Neutrophil (primary cell): ENCODE data around the gene SIPA1.

Source experiments
- H3K27ac ChIP-seq: fragments of 200-600 bp; sonication (generic); 2 replicates; pipeline ENCODE4 v1.5.1; 2016; ENCODE audit warnings: mild to moderate bottlenecking, moderate library complexity
- H3K27me3 ChIP-seq: fragments of 200-600 bp; sonication (generic); 2 replicates; pipeline ENCODE4 v1.6.0; 2016; ENCODE audit warnings: mild to moderate bottlenecking
- H3K36me3 ChIP-seq: fragments of 200-600 bp; sonication (generic); 2 replicates; pipeline ENCODE4 v1.5.1; 2017
- H3K4me1 ChIP-seq, 2 experiments: fragments of 200-600 bp in 1 of 2; sonication (generic) in 1 of 2; 1 replicate in 1 of 2; 2 replicates in 1 of 2; pipeline versions ENCODE4 v1.5.1 to v1.6.1; 2013 to 2016; ENCODE audit warnings: low read depth in 1 of 2, low read length in 1 of 2, mild to moderate bottlenecking in 1 of 2, moderate library complexity in 1 of 2; ENCODE audit not compliant: control insufficient read depth in 1 of 2, insufficient read depth in 1 of 2
- H3K4me3 ChIP-seq, 2 experiments: fragments of 200-600 bp in 1 of 2; sonication (generic) in 1 of 2; 1 replicate in 1 of 2; 2 replicates in 1 of 2; pipeline ENCODE4 v1.5.1; 2013 to 2016; ENCODE audit warnings: low read depth in 1 of 2, low read length in 1 of 2, mild to moderate bottlenecking in 1 of 2, moderate library complexity in 1 of 2
- H3K9me3 ChIP-seq: fragments of 200-600 bp; sonication (generic); 2 replicates; pipeline ENCODE4 v1.5.1; 2016
- TF ChIP-seq, protein P1 (sequence below): fragments of 200-600 bp; sonication (generic); IDR thresholded peaks from 2 replicates; pipeline ENCODE4 v1.5.1; 2016; ENCODE audit warnings: antibody characterized with exemption

The SIPA1 gene

DNA sequence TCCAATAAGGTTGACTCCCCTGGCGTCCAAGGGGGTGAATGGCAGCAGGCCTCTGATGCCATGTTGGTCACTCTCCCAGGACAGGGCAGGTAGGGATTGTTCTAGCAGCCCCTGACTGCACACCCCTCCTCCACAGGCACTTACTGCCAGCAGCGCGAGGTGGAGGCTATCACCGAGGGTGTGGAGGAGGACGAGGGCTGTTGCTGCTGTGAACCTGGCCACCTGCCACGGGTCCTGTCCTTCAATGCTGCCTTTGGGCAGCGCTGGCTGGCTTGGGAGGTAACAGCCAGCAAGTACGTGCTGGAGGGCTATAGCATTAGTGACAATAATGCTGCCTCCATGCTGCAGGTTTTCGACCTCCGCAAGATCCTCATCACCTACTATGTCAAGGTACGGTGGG is 7.7 kb upstream of the SIPA1 start:
- Histone ChIP-seq H3K9me3 (no peaks in the 10 kb centered on the region), H3K4me1 (peaks cover 3 to 6% of the 10 kb centered on the region in 2 experiments), H3K4me3 (no peak overlapping the region), H3K27ac (no peak overlapping the region), H3K36me3 (peaks cover 97% of the 10 kb centered on the region), H3K27me3 (no peaks in the 10 kb centered on the region)
- TF ChIP-seq, protein P1, sequence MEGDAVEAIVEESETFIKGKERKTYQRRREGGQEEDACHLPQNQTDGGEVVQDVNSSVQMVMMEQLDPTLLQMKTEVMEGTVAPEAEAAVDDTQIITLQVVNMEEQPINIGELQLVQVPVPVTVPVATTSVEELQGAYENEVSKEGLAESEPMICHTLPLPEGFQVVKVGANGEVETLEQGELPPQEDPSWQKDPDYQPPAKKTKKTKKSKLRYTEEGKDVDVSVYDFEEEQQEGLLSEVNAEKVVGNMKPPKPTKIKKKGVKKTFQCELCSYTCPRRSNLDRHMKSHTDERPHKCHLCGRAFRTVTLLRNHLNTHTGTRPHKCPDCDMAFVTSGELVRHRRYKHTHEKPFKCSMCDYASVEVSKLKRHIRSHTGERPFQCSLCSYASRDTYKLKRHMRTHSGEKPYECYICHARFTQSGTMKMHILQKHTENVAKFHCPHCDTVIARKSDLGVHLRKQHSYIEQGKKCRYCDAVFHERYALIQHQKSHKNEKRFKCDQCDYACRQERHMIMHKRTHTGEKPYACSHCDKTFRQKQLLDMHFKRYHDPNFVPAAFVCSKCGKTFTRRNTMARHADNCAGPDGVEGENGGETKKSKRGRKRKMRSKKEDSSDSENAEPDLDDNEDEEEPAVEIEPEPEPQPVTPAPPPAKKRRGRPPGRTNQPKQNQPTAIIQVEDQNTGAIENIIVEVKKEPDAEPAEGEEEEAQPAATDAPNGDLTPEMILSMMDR, result no peak

DNA sequence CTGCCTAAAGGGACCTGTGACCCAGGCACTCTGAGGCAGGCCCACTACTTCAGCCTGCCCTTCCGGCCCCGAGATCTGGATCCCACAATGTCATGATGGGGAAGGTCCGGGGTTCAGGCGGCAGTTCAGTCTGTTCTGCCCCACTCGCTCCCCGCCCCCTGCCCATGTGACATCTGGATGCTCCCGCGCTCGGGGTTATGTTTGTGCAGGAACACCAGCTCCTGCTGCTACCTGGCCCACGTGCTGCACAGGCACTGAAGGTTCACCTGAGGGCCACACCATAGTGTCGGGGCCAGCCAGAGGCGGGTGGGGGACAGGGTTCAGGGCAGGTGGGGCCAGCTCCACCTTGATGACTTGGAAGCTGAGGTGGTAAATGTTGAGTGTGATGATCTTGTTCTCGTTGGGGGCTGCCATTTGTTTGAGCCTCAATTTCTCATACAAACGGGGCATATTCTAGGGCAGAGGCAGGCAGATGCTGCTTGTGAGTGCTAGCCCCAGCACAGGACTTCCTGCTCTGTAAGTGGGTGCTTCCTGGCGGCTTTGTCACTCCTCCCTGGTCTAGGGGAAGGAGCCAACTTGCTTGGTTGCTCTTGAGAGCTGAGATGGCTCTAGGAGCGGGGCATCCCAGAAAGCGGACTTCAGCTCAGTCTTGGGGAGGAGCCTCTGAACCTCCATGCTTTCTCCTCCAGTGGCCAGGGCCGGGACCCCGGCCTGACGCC is 4.4 kb upstream of the SIPA1 start:
- peak overlapping the region; percentile 19 for H3K27ac ChIP-seq
- no peak overlapping the region for H3K4me3 ChIP-seq

DNA sequence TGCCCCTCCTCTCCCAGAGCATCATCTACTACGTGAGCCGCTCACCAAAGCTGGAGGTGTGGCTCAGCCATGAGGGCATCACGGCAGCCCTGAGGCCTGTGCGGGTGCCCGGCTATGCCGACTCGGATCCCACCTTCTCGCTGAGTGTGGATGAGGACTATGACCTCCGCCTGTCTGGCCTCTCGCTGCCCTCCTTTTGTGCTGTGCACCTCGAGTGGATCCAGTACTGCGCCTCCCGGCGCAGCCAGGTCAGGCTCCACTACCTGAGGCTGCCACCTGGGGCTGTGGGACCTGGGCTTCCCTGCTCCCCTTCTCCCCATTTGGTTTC is 3.8 kb upstream of the SIPA1 start:
- peak overlapping the region; percentile 19 for H3K27ac ChIP-seq

More for the DNA sequence above, 4.4 kb upstream of the SIPA1 start:
- no peaks in the 10 kb centered on the region for H3K9me3 ChIP-seq
- peaks cover 83% of the 10 kb centered on the region for H3K36me3 ChIP-seq
- H3K4me1 ChIP-seq, result peaks cover 11 to 13% of the 10 kb centered on the region in 2 experiments
- no peaks in the 10 kb centered on the region for H3K27me3 ChIP-seq
- TF ChIP-seq, protein P1, result no peak

DNA sequence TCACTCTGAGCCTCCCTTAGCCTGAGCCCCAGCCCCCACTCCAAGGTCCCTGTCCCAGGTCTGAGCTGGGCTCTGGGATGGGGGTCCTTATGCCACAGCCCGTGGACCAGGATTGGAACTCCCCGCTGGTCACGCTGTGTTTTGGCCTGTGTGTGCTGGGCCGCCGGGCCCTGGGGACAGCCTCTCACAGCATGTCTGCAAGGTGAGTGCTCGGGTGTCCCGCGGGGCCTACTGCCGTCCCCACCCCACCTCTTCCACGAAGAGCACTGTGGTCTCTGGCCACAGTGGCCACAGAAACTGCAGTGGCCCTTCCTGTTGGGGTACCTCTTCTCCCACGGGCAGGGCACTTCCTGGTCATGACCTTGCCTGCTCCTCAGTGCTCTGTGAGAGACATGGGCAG is 3.5 kb upstream of the SIPA1 start:
- no peaks in the 10 kb centered on the region for H3K27me3 ChIP-seq
- H3K4me1 ChIP-seq, result peaks cover 20 to 22% of the 10 kb centered on the region in 2 experiments
- no peaks in the 10 kb centered on the region for H3K9me3 ChIP-seq
- H3K27ac ChIP-seq, result no peak overlapping the region
- TF ChIP-seq, protein P1, result no peak
- peaks cover 74% of the 10 kb centered on the region for H3K36me3 ChIP-seq
- H3K4me3 ChIP-seq, result no peak overlapping the region

More for the DNA sequence above, 3.8 kb upstream of the SIPA1 start:
- TF ChIP-seq, protein P1, result no peak
- H3K27me3 ChIP-seq, result no peaks in the 10 kb centered on the region
- H3K4me1 ChIP-seq, result peaks cover 16 to 18% of the 10 kb centered on the region in 2 experiments
- no peak overlapping the region for H3K4me3 ChIP-seq
- H3K9me3 ChIP-seq, result no peaks in the 10 kb centered on the region
- peaks cover 77% of the 10 kb centered on the region for H3K36me3 ChIP-seq

DNA sequence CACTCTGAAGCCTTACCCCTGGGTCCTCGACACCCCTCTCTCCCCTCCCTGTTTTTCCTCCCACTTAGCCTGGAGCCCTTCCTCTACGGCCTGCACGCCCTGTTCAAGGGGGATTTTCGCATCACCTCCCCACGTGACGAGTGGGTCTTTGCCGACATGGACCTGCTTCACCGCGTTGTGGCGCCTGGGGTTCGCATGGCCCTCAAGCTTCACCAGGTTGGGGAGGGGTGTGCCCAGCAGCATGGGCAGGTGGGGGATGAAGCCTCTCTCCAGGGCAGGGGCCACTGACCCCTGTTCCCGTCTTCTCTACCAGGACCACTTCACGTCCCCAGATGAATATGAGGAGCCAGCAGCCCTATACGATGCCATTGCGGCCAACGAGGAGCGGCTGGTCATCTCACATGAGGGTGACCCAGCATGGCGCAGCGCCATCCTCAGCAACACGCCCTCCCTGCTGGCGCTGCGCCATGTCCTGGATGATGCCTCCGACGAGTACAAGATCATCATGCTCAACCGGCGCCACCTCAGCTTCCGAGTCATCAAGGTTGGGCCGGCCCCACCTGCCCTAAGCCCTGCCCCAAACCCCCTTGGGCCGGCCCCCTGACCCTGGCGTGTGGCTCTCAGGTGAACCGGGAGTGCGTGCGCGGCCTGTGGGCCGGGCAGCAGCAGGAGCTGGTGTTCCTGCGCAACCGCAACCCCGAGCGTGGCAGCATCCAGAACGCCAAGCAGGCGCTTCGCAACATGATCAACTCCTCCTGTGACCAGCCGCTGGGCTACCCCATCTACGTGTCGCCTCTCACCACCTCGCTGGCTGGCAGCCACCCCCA is 2.8 kb upstream of the SIPA1 start:
- peaks cover 67% of the 10 kb centered on the region for H3K36me3 ChIP-seq
- H3K27ac ChIP-seq, result no peak overlapping the region
- H3K9me3 ChIP-seq, result no peaks in the 10 kb centered on the region
- no peak overlapping the region for H3K4me3 ChIP-seq
- no peaks in the 10 kb centered on the region for H3K27me3 ChIP-seq
- H3K4me1 ChIP-seq, result peaks cover 26 to 28% of the 10 kb centered on the region in 2 experiments
- TF ChIP-seq, protein P1, result no peak
